K562 (cell line): ENCODE results near the gene RETREG2. TPM values are rescaled to one million over a fixed set of nuclear protein-coding genes. Genes with fewer than 3 reads are reported as not detected.

Source experiments
- ETS2 ChIP-seq: IDR thresholded peaks from 2 replicates; pipeline ENCODE4 v1.6.1; 2016; ENCODE audit warnings: borderline replicate concordance, missing genetic modification characterization, mild to moderate bottlenecking, moderate library complexity, missing compliant biosample characterization; ENCODE audit not compliant: poor library complexity, severe bottlenecking
- ETV1 ChIP-seq: fragments of 450-650 bp; conservative IDR thresholded peaks from 2 replicates; pipeline ENCODE4 v1.6.1; 2016; ENCODE audit warnings: missing genetic modification characterization, control low read depth, low read depth, missing compliant biosample characterization
- KDM2B ChIP-seq: fragments of 250-450 bp; sonication (Bioruptor Pico); IDR thresholded peaks from 2 replicates; pipeline ENCODE4 v1.8.0; 2021; ENCODE audit warnings: mild to moderate bottlenecking, moderate library complexity
- KLF6 ChIP-seq: fragments of 250-450 bp; sonication (Bioruptor Pico); IDR thresholded peaks from 2 replicates; pipeline ENCODE4 v1.4.0; 2020; ENCODE audit warnings: mild to moderate bottlenecking, moderate library complexity, borderline replicate concordance
- TCF3 ChIP-seq: sonication (generic); formaldehyde crosslinking; IDR thresholded peaks from 2 replicates; pipeline ENCODE4 v1.4.0; 2020; ENCODE audit warnings: mild to moderate bottlenecking, missing genetic modification reagents
- ZBTB8A ChIP-seq: fragments of 450-650 bp; IDR thresholded peaks from 2 replicates; pipeline ENCODE4 v1.6.1; 2018; ENCODE audit warnings: mild to moderate bottlenecking, moderate library complexity; ENCODE audit not compliant: partially characterized antibody
- ZFX ChIP-seq: sonication (generic); formaldehyde crosslinking; IDR thresholded peaks from 2 replicates; pipeline ENCODE4 v1.8.0; 2022; ENCODE audit warnings: mild to moderate bottlenecking, missing genetic modification reagents, moderate library complexity
- ZNF146 ChIP-seq: IDR thresholded peaks from one replicate; pipeline ENCODE4 v1.6.1; 2018; ENCODE audit warnings: missing compliant biosample characterization; ENCODE audit not compliant: unreplicated experiment
- ZNF217 ChIP-seq: sonication (generic); formaldehyde crosslinking; IDR thresholded peaks from 2 replicates; pipeline ENCODE4 v1.8.0; 2022; ENCODE audit warnings: mild to moderate bottlenecking, missing genetic modification reagents
- ZNF507 ChIP-seq: conservative IDR thresholded peaks from 2 replicates; pipeline ENCODE4 v1.6.1; 2017; ENCODE audit warnings: missing genetic modification characterization, missing compliant biosample characterization
- polyA plus RNA-seq, 8 experiments: library from polyadenylated mRNA; depleted of rRNA in 4 of 8; stranded (reverse) in 5 of 8; unstranded in 3 of 8; fragments of >200 nt; fragmentation: Nextera tagmentation in 2 of 8; fragmentation: Illumina TruSeq in 1 of 8; extraction: Ambion mirVana in 2 of 8; extraction: Trizol in 1 of 8; gene quantifications; 2 replicates each; pipeline versions ENCODE4 v1.2.1 to v1.2.3, GENCODE V29; 2011 to 2014; ENCODE audit warnings: inconsistent platforms in 1 of 8, missing spikeins in 1 of 8
- total RNA-seq, 7 experiments: library from RNA; depleted of rRNA in 6 of 7; stranded (reverse); fragments of >200 nt in 6 of 7; fragmentation: Illumina TruSeq in 2 of 7; extraction: Trizol in 2 of 7; gene quantifications; 2 replicates each; pipeline versions ENCODE4 v1.2.1 to v1.2.3, GENCODE V29; 2011 to 2021; ENCODE audit warnings: low replicate concordance in 1 of 7
- TF ChIP-seq, protein P1 (sequence below), 2 experiments: fragments of 450-650 bp; IDR thresholded peaks; 2 replicates each; pipeline ENCODE4 v1.6.1; 2018; ENCODE audit warnings: mild to moderate bottlenecking in 2 of 2, low read depth in 1 of 2; ENCODE audit not compliant: partially characterized antibody in 2 of 2
- TF ChIP-seq, protein P2 (sequence below), 2 experiments: fragments of 200-800 bp in 1 of 2; sonication (Bioruptor generic) in 1 of 2; sonication (generic) in 1 of 2; formaldehyde crosslinking in 1 of 2; IDR thresholded peaks in 1 of 2; conservative IDR thresholded peaks in 1 of 2; 2 replicates each; pipeline versions ENCODE4 v1.5.0 to v1.6.1; 2016 to 2020; ENCODE audit warnings: missing compliant biosample characterization in 1 of 2, missing genetic modification characterization in 1 of 2, missing genetic modification reagents in 1 of 2
- TF ChIP-seq, protein P3 (sequence below): sonication (generic); formaldehyde crosslinking; IDR thresholded peaks from 2 replicates; pipeline ENCODE4 v1.8.1; 2022; ENCODE audit warnings: missing genetic modification reagents
- TF ChIP-seq, protein P4 (sequence below): fragments of 250-450 bp; sonication (Bioruptor Pico); IDR thresholded peaks from 2 replicates; pipeline ENCODE4 v1.8.0; 2021; ENCODE audit warnings: borderline replicate concordance, mild to moderate bottlenecking, moderate library complexity; ENCODE audit not compliant: poor library complexity, severe bottlenecking

Gene RETREG2
- total and polyA plus RNA-seq, 9 of the 15 experiments (the other 6 are each of a cell fraction or from before 2014, with no cell fraction given): 4.9 to 40.1 (median 19.2) TPM

DNA sequence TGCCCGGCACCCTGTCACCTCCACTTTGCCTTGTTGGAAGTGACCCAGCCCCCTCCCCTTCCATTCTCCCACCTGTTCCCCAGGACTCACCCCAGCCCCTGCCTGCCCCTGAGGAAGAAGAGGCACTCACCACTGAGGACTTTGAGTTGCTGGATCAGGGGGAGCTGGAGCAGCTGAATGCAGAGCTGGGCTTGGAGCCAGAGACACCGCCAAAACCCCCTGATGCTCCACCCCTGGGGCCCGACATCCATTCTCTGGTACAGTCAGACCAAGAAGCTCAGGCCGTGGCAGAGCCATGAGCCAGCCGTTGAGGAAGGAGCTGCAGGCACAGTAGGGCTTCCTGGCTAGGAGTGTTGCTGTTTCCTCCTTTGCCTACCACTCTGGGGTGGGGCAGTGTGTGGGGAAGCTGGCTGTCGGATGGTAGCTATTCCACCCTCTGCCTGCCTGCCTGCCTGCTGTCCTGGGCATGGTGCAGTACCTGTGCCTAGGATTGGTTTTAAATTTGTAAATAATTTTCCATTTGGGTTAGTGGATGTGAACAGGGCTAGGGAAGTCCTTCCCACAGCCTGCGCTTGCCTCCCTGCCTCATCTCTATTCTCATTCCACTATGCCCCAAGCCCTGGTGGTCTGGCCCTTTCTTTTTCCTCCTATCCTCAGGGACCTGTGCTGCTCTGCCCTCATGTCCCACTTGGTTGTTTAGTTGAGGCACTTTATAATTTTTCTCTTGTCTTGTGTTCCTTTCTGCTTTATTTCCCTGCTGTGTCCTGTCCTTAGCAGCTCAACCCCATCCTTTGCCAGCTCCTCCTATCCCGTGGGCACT lies 4.5 kb downstream of the RETREG2 start (continued):
- TF ChIP-seq, protein P1, sequence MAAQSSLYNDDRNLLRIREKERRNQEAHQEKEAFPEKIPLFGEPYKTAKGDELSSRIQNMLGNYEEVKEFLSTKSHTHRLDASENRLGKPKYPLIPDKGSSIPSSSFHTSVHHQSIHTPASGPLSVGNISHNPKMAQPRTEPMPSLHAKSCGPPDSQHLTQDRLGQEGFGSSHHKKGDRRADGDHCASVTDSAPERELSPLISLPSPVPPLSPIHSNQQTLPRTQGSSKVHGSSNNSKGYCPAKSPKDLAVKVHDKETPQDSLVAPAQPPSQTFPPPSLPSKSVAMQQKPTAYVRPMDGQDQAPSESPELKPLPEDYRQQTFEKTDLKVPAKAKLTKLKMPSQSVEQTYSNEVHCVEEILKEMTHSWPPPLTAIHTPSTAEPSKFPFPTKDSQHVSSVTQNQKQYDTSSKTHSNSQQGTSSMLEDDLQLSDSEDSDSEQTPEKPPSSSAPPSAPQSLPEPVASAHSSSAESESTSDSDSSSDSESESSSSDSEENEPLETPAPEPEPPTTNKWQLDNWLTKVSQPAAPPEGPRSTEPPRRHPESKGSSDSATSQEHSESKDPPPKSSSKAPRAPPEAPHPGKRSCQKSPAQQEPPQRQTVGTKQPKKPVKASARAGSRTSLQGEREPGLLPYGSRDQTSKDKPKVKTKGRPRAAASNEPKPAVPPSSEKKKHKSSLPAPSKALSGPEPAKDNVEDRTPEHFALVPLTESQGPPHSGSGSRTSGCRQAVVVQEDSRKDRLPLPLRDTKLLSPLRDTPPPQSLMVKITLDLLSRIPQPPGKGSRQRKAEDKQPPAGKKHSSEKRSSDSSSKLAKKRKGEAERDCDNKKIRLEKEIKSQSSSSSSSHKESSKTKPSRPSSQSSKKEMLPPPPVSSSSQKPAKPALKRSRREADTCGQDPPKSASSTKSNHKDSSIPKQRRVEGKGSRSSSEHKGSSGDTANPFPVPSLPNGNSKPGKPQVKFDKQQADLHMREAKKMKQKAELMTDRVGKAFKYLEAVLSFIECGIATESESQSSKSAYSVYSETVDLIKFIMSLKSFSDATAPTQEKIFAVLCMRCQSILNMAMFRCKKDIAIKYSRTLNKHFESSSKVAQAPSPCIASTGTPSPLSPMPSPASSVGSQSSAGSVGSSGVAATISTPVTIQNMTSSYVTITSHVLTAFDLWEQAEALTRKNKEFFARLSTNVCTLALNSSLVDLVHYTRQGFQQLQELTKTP (IDR thresholded peaks at IDR 0.05; ENCODE audit: low read depth in 1 of 2, partially characterized antibody in 2 of 2): no peak
- TF ChIP-seq KLF6 (CRISPR knock-in tag) (no peak), ETV1 (no peak), ZNF507 (tag) (no peak), ZFX (CRISPR knock-in tag) (no peak), ZNF146 (CRISPR knock-in tag) (no peak), KDM2B (no peak), ETS2 (tag) (no peak), TCF3 (no peak), ZNF217 (CRISPR knock-in tag) (no peak), ZBTB8A (no peak)
- TF ChIP-seq, protein P2, sequence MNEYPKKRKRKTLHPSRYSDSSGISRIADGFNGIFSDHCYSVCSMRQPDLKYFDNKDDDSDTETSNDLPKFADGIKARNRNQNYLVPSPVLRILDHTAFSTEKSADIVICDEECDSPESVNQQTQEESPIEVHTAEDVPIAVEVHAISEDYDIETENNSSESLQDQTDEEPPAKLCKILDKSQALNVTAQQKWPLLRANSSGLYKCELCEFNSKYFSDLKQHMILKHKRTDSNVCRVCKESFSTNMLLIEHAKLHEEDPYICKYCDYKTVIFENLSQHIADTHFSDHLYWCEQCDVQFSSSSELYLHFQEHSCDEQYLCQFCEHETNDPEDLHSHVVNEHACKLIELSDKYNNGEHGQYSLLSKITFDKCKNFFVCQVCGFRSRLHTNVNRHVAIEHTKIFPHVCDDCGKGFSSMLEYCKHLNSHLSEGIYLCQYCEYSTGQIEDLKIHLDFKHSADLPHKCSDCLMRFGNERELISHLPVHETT (CRISPR knock-in tag; conservative IDR thresholded peaks at IDR 0.05 in 1 of 2, IDR thresholded peaks at IDR 0.05 in 1 of 2): no peak
- TF ChIP-seq, protein P3, sequence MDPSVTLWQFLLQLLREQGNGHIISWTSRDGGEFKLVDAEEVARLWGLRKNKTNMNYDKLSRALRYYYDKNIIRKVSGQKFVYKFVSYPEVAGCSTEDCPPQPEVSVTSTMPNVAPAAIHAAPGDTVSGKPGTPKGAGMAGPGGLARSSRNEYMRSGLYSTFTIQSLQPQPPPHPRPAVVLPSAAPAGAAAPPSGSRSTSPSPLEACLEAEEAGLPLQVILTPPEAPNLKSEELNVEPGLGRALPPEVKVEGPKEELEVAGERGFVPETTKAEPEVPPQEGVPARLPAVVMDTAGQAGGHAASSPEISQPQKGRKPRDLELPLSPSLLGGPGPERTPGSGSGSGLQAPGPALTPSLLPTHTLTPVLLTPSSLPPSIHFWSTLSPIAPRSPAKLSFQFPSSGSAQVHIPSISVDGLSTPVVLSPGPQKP (CRISPR knock-in tag): no peak
- TF ChIP-seq, protein P4, sequence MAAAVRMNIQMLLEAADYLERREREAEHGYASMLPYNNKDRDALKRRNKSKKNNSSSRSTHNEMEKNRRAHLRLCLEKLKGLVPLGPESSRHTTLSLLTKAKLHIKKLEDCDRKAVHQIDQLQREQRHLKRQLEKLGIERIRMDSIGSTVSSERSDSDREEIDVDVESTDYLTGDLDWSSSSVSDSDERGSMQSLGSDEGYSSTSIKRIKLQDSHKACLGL (CRISPR knock-in tag): no peak
